Fibroblast of lung (primary cell): Measurements from ENCODE around the gene PNPT1.

Source experiments
- CTCF ChIP-seq, 2 donors: IDR thresholded peaks in 1 of 2; conservative IDR thresholded peaks in 1 of 2; 1 replicate in 1 of 2; 2 replicates in 1 of 2; pipeline ENCODE4 v1.5.1; 2011 to 2012; ENCODE audit warnings: low read length in 2 of 2, control low read depth in 1 of 2, inconsistent platforms in 1 of 2, low read depth in 1 of 2, mild to moderate bottlenecking in 1 of 2
- EZH2 ChIP-seq: IDR thresholded peaks from 2 replicates; pipeline ENCODE4 v1.5.1; 2012; ENCODE audit warnings: low read length, control low read depth, mild to moderate bottlenecking; ENCODE audit errors: missing control alignments

GRCh38 chr2:55595536-55595935 is 98.1 kb downstream of the PNPT1 start:
- TF ChIP-seq CTCF (conservative IDR thresholded peaks at IDR 0.05 in 1 of 2, IDR thresholded peaks at IDR 0.05 in 1 of 2; ENCODE audit: low read depth in 1 of 2, low read length in 2 of 2) (no peak), EZH2 (no peak)
